MCF 10A (cell line): ENCODE results near the gene DNAJC2. TPM values are rescaled to one million over a fixed set of nuclear protein-coding genes. Genes with fewer than 3 reads are reported as not detected.

Experiments used
- BruUV-seq: library from RNA; stranded (reverse); fragments of 400-500 nt; replicated peaks from 2 replicates; lab custom pipeline; 2021; lab: Mats Ljungman, UMichigan
- CTCF ChIA-PET: fragments of 300-600 bp; sonication (Branson Sonifier 250); formaldehyde crosslinking; extraction: SDS; loops from one replicate; lab custom pipeline; 2021; ENCODE audit warnings: antibody characterized with exemption, inconsistent platforms; lab: Yijun Ruan, JAX
- POLR2A ChIA-PET: fragments of 300-600, 350-650 bp; sonication (Branson Sonifier 250); formaldehyde crosslinking; extraction: SDS; loops from one replicate; lab custom pipeline; 2020; ENCODE audit warnings: antibody characterized with exemption, inconsistent platforms; lab: Yijun Ruan, JAX
- DNase-seq: peaks from one replicate; pipeline ENCODE4 v3.0.0-alpha.2; 2018; ENCODE audit not compliant: unreplicated experiment
- H3K27ac Mint-ChIP-seq: one replicate; pipeline ENCODE4 v1.8.0; 2022; ENCODE audit warnings: mild to moderate bottlenecking, low read depth, mixed read lengths; ENCODE audit not compliant: unreplicated experiment
- H3K27me3 Mint-ChIP-seq: one replicate; pipeline ENCODE4 v1.8.0; 2022; ENCODE audit warnings: mixed read lengths; ENCODE audit not compliant: insufficient read depth, unreplicated experiment
- H3K36me3 Mint-ChIP-seq: one replicate; pipeline ENCODE4 v1.8.0; 2022; ENCODE audit warnings: mild to moderate bottlenecking, moderate library complexity, mixed read lengths; ENCODE audit not compliant: insufficient read depth, unreplicated experiment
- H3K4me1 Mint-ChIP-seq: one replicate; pipeline ENCODE4 v1.8.0; 2022; ENCODE audit warnings: mixed read lengths; ENCODE audit not compliant: insufficient read depth, unreplicated experiment
- H3K4me3 Mint-ChIP-seq: one replicate; pipeline ENCODE4 v1.8.0; 2022; ENCODE audit warnings: mild to moderate bottlenecking, moderate library complexity, mixed read lengths; ENCODE audit not compliant: unreplicated experiment
- H3K9me3 Mint-ChIP-seq: one replicate; pipeline ENCODE4 v1.8.0; 2022; ENCODE audit warnings: mixed read lengths; ENCODE audit not compliant: unreplicated experiment
- CTCF ChIP-seq: fragments of 200-600 bp; IDR thresholded peaks from one replicate; pipeline ENCODE4 v1.8.0; 2022; ENCODE audit warnings: antibody characterized with exemption, mild to moderate bottlenecking; ENCODE audit not compliant: unreplicated experiment
- intact Hi-C: fragments of 100-400 bp; cut with micrococcal nuclease; formaldehyde crosslinking; loops from 2 replicates; pipeline ENCODE4 v1.14.1; 2022
- total RNA-seq: library from RNA; stranded (reverse); gene quantifications from 2 replicates; pipeline ENCODE4 v1.2.3, GENCODE V29; 2022

Gene DNAJC2
- total RNA-seq, 1 experiment from 2014 or later: 58.2 TPM

GRCh38 chr7:103389263-103389662 lies 44.7 kb upstream of the DNAJC2 start:
- CTCF ChIA-PET: no interaction called here
- no peak overlapping the region for H3K27ac Mint-ChIP-seq
- peaks cover 26% of the 10 kb centered on the region for H3K27me3 Mint-ChIP-seq
- no peaks in the 10 kb centered on the region for H3K4me1 Mint-ChIP-seq
- no peaks in the 10 kb centered on the region for H3K36me3 Mint-ChIP-seq
- POLR2A ChIA-PET: no interaction called here
- intact Hi-C loops: no loop called here
- no peak for DNase-seq
- no peak for TF ChIP-seq CTCF
- no peaks in the 10 kb centered on the region for H3K9me3 Mint-ChIP-seq
- no peak overlapping the region for H3K4me3 Mint-ChIP-seq
- BruUV-seq: no TSS peak

GRCh38 chr7:103388469-103389140 lies 44.0 kb upstream of the DNAJC2 start:
- POLR2A ChIA-PET: no interaction called here
- no peaks in the 10 kb centered on the region for H3K36me3 Mint-ChIP-seq
- H3K27ac Mint-ChIP-seq: no peak overlapping the region
- DNase-seq: no peak
- no peaks in the 10 kb centered on the region for H3K9me3 Mint-ChIP-seq
- H3K27me3 Mint-ChIP-seq: peaks cover 26% of the 10 kb centered on the region
- CTCF ChIA-PET: interaction anchor here (0.7 kb wide), 1 partner anchor 57 kb away, joined by 4 read pairs; no protein-coding TSS in a partner anchor
- H3K4me3 Mint-ChIP-seq: no peak overlapping the region
- no TSS peak for BruUV-seq
- intact Hi-C loops: no loop called here
- TF ChIP-seq CTCF: no peak
- no peaks in the 10 kb centered on the region for H3K4me1 Mint-ChIP-seq

GRCh38 chr7:103387242-103387641 lies 42.7 kb upstream of the DNAJC2 start:
- BruUV-seq: no TSS peak
- DNase-seq: no peak
- ChIA-PET POLR2A (no interaction called here), CTCF (no interaction called here)
- Mint-ChIP-seq H3K27me3 (peaks cover 26% of the 10 kb centered on the region), H3K36me3 (no peaks in the 10 kb centered on the region), H3K27ac (no peak overlapping the region), H3K9me3 (no peaks in the 10 kb centered on the region), H3K4me1 (no peaks in the 10 kb centered on the region), H3K4me3 (no peak overlapping the region)
- no peak for TF ChIP-seq CTCF
- intact Hi-C loops: no loop called here

- intact Hi-C loops: no loop called here
- DNase-seq: no peak
- Mint-ChIP-seq H3K9me3 (no peaks in the 10 kb centered on the region), H3K36me3 (no peaks in the 10 kb centered on the region), H3K27ac (no peak overlapping the region), H3K4me1 (no peaks in the 10 kb centered on the region), H3K4me3 (no peak overlapping the region), H3K27me3 (peaks cover 29% of the 10 kb centered on the region)
- CTCF ChIA-PET: no interaction called here
- POLR2A ChIA-PET: no interaction called here
- no peak for TF ChIP-seq CTCF
- BruUV-seq: no TSS peak
Observed at GRCh38 chr7:103382032-103382402, 37.5 kb upstream of the DNAJC2 start.
